ENCODE results near the gene ADAR.

Gene ADAR

DNA sequence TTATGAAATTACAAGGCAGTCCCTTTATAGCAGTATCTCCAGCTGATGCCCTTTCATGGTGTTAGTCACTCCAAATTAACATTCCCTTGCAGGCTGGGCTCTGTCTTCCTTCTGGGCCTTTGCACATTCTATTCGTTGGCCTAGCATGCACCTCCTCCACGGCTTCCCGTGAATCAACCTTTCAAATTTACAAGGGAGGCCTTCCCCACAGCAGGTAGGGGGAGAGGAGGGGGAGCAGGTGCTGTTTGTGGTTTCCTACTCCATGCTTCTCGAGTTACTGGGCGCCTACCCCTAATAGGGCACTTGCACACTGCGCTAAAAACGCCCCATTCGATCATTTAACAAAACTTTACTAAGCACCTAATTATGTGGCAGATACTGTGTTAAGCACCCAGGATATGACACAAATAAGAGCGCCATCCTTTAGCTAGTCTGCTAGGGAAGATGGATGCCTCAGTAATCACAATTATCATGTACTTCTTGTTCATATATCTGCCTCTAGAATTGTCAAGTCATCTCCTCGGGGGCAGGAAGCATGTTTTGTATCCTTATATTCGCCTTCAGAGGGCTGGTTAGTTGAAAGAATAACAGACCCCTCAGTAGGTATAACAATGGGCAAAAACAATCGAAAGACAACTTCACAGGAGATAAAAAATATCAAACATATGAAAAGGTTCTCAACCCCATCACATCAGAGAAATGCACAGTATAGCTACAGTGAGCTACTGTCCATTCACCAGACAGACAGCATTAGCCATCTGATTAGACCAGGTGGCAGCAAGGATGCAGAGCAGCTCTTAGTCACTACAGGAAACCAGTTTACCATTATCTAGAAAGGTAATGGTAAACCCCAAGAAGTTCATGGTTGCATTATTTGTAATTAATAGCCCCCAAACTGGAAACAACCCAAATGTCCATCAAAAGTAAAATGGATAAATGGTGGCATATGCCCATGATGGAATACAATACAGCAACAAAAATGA, 1.7 kb upstream of the ADAR start:
- Histone ChIP-seq H3K36me3 (ENCODE audit: insufficient read depth, low read length) (peaks cover 12% of the 10 kb centered on the region; the same call in 1 of the 2 replicates), H3K27ac (peak overlapping the region; percentile 97), H3K4me3 (peak overlapping the region; percentile 98), H3K9ac (ENCODE audit: insufficient read length) (no peak overlapping the region), H3K9me3 (ENCODE audit: low read depth, low read length) (no peaks in the 10 kb centered on the region)
- DNase-seq (ENCODE audit: low read depth, low spot score): no peak
- TF ChIP-seq EZH2 (IDR thresholded peaks at IDR 0.05) (no peak), FOXP2 (optimal IDR thresholded peaks at IDR 0.05; ENCODE audit: control extremely low read depth, extremely low read length, insufficient read depth) (no peak), POLR2AphosphoS5 (IDR thresholded peaks at IDR 0.05; ENCODE audit: borderline replicate concordance, low read depth, low read length) (no peak)

DNA sequence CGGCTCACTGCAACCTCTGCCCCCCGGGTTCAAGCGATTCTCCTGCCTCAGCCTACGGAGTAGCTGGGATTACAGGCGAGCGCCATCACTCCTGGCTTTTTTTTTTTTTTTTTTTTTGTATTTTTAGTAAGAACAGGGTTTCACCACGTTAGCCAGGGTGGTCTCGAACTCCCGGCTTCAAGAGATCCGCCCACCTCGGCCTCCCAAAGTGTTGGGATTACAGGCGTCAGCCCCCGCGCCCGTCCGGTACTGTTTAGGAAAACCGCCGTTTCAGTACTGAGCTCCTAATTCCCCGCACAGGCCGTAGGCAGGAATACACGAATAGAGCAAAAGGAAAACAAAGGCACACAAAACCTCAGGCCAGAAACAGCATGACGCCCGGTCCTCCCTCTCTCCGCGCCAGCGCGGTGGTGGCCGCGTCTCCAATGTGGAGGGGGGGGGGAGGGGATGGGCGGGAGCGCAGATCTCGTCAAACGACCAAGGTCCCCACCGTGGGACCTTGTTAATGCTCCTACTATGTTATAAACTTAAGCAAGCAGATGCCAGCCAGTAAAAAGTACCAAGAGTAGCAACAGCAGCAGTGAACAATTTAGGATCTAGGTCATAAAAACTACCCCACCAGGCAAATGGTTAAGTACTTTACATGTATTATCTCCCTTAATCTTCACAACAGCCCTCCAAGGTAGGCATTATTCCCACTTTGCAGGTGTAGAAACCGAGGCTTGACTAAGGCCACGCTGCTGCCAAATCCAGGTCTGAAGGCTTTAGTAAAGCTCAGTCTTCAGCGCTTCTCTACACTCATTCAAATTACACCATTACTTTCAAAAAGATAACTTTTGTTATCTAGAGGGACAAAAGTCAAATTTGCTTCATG, 648 bp upstream of the ADAR start:
- Histone ChIP-seq H3K4me3 (peak overlapping the region; percentile 98), H3K36me3 (ENCODE audit: insufficient read depth, low read length) (peaks cover 13% of the 10 kb centered on the region), H3K9ac (ENCODE audit: insufficient read length) (peak overlapping the region; percentile 99), H3K9me3 (ENCODE audit: low read depth, low read length) (no peaks in the 10 kb centered on the region), H3K27ac (peak overlapping the region; percentile 97)
- no peak for DNase-seq (ENCODE audit: low read depth, low spot score)
- TF ChIP-seq FOXP2 (optimal IDR thresholded peaks at IDR 0.05; ENCODE audit: control extremely low read depth, extremely low read length, insufficient read depth) (no peak), EZH2 (IDR thresholded peaks at IDR 0.05) (no peak), POLR2AphosphoS5 (IDR thresholded peaks at IDR 0.05; ENCODE audit: borderline replicate concordance, low read depth, low read length) (no peak)

DNA sequence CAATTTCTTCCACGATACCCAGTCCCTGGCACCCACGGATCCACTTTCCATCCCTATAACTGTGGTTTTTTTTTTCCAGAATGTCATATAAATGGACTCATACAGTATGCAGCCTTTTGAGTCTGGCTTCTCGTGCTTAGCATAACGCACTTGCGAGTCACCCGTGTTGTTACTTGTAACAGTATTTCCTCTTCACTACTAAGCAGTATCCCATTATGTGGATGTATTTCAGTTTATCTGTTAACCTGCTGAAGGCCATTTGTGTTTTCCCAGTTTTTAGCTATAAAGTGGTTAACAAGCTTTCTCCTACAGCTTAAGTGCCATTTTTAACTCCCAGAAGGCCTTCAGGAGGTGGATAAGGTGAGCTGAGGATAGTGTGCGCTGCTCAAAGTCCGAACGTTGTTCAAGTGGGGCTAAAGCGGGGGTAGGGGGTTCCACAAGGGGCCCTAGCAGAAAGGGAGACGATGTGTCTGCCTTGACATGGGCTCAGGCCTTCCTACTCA, 829 bp downstream of the ADAR start:
- no peaks in the 10 kb centered on the region for H3K9me3 ChIP-seq (ENCODE audit: low read depth, low read length)
- no peak for TF ChIP-seq FOXP2 (optimal IDR thresholded peaks at IDR 0.05; ENCODE audit: control extremely low read depth, extremely low read length, insufficient read depth)
- TF ChIP-seq EZH2 (IDR thresholded peaks at IDR 0.05): no peak
- TF ChIP-seq POLR2AphosphoS5 (IDR thresholded peaks at IDR 0.05; ENCODE audit: borderline replicate concordance, low read depth, low read length): no peak

DNA sequence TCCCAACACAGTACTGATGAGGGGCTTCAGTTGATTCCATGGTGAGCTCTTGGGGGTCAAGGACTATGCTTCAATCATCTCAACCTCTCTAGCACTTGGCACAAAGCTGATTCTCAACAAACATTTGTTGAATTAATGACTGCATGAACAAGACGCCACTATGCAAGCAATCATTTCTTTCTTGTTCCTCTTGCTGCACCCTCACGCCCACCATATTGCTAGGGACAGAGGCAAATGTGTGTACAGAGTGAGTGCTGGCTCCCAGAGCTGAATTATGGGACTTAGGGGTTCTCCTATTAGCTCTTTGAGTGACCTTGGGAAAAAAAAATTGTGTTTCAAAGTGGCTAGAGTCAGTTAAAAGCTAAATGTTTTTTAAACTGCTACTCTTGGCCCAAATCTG, 2.5 kb downstream of the ADAR start:
- TF ChIP-seq POLR2AphosphoS5 (IDR thresholded peaks at IDR 0.05; ENCODE audit: borderline replicate concordance, low read depth, low read length) (no peak), EZH2 (IDR thresholded peaks at IDR 0.05) (no peak), FOXP2 (optimal IDR thresholded peaks at IDR 0.05; ENCODE audit: control extremely low read depth, extremely low read length, insufficient read depth) (no peak)
- H3K36me3 ChIP-seq (ENCODE audit: insufficient read depth, low read length): peaks cover 38% of the 10 kb centered on the region
- no peak overlapping the region for H3K27ac ChIP-seq
- H3K9me3 ChIP-seq (ENCODE audit: low read depth, low read length): no peaks in the 10 kb centered on the region
- DNase-seq (ENCODE audit: low read depth, low spot score): no peak
- H3K4me3 ChIP-seq: no peak overlapping the region
- no peak overlapping the region for H3K9ac ChIP-seq (ENCODE audit: insufficient read length)

More for the DNA sequence above, 829 bp downstream of the ADAR start:
- DNase-seq (ENCODE audit: low read depth, low spot score): no peak
- H3K9ac ChIP-seq (ENCODE audit: insufficient read length): peak overlapping the region; percentile 99
- H3K36me3 ChIP-seq (ENCODE audit: insufficient read depth, low read length): peaks cover 22% of the 10 kb centered on the region
- peak overlapping the region; percentile 98 for H3K4me3 ChIP-seq
- H3K27ac ChIP-seq: peak overlapping the region; percentile 97

DNA sequence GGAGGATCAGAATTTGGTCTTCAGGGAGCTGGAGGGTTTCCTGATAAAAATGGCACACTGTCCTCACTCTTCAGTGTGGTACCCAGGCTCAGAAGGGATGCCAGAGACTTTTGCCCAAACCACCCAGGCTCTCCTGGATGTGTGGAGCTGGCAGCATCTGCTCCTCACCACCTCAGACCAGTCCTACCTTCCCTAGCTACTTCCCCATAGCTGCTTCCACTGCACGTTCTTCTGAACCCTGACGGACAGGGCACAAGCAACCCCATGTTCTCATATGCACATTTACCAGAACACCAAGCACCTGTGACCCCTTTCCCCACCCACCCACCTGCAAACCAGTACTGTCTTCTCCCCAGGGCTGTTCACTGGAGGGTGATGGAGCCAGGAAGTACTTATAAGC, 4.7 kb downstream of the ADAR start:
- Histone ChIP-seq H3K9ac (ENCODE audit: insufficient read length) (no peak overlapping the region), H3K27ac (no peak overlapping the region), H3K9me3 (ENCODE audit: low read depth, low read length) (no peaks in the 10 kb centered on the region), H3K4me3 (no peak overlapping the region), H3K36me3 (ENCODE audit: insufficient read depth, low read length) (peaks cover 50% of the 10 kb centered on the region)
- no peak for DNase-seq (ENCODE audit: low read depth, low spot score)
- TF ChIP-seq FOXP2 (optimal IDR thresholded peaks at IDR 0.05; ENCODE audit: control extremely low read depth, extremely low read length, insufficient read depth): no peak
- TF ChIP-seq EZH2 (IDR thresholded peaks at IDR 0.05): no peak
- TF ChIP-seq POLR2AphosphoS5 (IDR thresholded peaks at IDR 0.05; ENCODE audit: borderline replicate concordance, low read depth, low read length): no peak

DNA sequence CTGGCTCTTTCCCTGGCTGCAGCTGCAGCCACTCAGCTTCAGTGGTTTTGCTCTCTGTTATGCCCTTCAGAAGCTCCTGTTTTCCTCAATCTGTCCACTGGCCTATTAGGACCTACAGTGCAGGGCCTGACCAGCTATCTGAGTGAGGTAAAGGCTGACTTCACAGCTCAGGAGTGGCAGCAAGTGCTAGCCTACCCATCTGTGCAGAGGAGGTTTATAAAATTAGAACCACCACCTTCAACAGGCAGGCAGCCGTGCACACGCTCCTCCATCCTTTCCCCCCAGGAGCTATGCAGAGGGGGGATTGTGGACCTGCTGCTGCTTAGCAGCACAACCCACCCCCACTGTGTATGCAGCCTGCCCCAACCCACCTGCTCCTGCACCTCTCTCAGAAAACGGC, 8.3 kb downstream of the ADAR start:
- H3K27ac ChIP-seq: no peak overlapping the region
- H3K9ac ChIP-seq (ENCODE audit: insufficient read length): no peak overlapping the region
- DNase-seq (ENCODE audit: low read depth, low spot score): no peak
- H3K4me3 ChIP-seq: no peak overlapping the region
- H3K36me3 ChIP-seq (ENCODE audit: insufficient read depth, low read length): peaks cover 72% of the 10 kb centered on the region
- H3K9me3 ChIP-seq (ENCODE audit: low read depth, low read length): no peaks in the 10 kb centered on the region
- TF ChIP-seq POLR2AphosphoS5 (IDR thresholded peaks at IDR 0.05; ENCODE audit: borderline replicate concordance, low read depth, low read length) (no peak), EZH2 (IDR thresholded peaks at IDR 0.05) (no peak), FOXP2 (optimal IDR thresholded peaks at IDR 0.05; ENCODE audit: control extremely low read depth, extremely low read length, insufficient read depth) (no peak)

DNA sequence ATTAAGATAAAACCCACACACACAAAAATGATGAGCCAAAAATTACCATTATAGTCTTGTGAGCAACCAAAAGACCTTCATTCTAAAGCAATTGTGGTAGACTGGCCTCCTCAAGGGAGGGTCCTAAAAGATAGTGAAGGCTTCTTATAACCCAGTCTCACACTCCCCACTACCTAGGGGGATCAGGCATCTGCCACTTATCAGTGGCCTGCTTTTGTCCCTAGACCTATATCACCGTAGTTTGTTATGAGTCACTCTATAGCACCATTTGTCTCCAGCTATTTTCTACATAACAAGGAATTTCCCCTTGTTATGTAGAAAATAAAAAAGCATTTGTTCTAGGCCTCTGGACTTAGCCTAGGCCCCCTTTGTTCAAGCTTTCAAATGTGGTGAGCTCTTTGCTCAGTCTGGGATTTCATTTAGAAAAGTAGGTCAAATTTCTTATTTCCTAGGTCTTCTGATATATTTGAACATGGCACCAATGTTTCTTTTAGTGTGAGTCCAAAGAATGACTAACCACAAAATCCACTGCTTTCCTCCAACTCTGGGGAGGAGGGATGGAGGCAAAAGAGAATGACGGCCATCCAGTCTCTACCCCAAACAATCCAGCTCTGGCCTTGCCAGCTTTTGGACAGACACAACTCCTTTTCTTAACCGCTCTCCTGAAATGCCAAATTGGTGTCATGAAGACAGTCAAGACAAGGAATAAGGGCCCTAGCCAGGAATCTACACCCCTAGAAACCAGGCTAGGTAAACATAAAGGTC, 8.9 kb downstream of the ADAR start:
- DNase-seq (ENCODE audit: low read depth, low spot score): no peak
- Histone ChIP-seq H3K9ac (ENCODE audit: insufficient read length) (no peak overlapping the region), H3K36me3 (ENCODE audit: insufficient read depth, low read length) (peaks cover 78% of the 10 kb centered on the region), H3K27ac (no peak overlapping the region), H3K9me3 (ENCODE audit: low read depth, low read length) (no peaks in the 10 kb centered on the region), H3K4me3 (no peak overlapping the region)
- no peak for TF ChIP-seq FOXP2 (optimal IDR thresholded peaks at IDR 0.05; ENCODE audit: control extremely low read depth, extremely low read length, insufficient read depth)
- no peak for TF ChIP-seq EZH2 (IDR thresholded peaks at IDR 0.05)
- no peak for TF ChIP-seq POLR2AphosphoS5 (IDR thresholded peaks at IDR 0.05; ENCODE audit: borderline replicate concordance, low read depth, low read length)
